ENCODE results near the gene TCL1A.
"Not testable (repeated sequence)": the region's sequence is repeated elsewhere in the genome, so short reads cannot be mapped to it uniquely, and the experiment has no call there.

TCL1A gene

DNA sequence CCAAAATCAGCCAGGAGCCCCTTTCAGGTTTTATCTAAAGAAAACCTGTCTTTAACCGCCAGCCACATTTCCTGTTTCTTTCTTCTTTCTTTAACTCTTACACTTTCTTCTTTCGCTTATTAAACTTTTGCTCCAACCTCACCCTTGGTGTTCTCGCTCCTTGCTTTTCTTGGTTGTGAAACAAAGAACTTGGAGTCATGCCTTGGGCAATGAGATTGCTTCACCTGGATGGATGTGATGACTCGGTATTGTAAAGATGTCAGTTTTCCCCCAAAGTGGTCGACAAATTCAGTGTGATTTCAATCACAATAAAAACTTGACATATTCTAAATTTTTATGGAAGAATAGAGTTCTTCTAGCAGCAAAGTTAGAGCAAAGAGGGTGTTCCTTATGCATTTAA lies 16.2 kb upstream of the TCL1A start:
- no peak overlapping the region for H3K4me3 Mint-ChIP-seq
- no peaks in the 10 kb centered on the region for H3K9me3 Mint-ChIP-seq
- no peaks in the 10 kb centered on the region for H3K36me3 Mint-ChIP-seq (ENCODE audit: low read depth)

GRCh38 chr14:95729402-95730028 lies 15.6 kb upstream of the TCL1A start:
- not testable (repeated sequence) for H3K9me3 Mint-ChIP-seq; DNase-seq; H3K4me3 Mint-ChIP-seq; H3K4me1 Mint-ChIP-seq; H3K36me3 Mint-ChIP-seq (ENCODE audit: low read depth); H3K27ac Mint-ChIP-seq
- H3K27me3 Mint-ChIP-seq (ENCODE audit: low read depth, poor library complexity) = peaks cover 17% of the 10 kb centered on the region

More for the DNA sequence above, 16.2 kb upstream of the TCL1A start:
- Mint-ChIP-seq H3K27me3 (ENCODE audit: low read depth, poor library complexity) (peaks cover 17% of the 10 kb centered on the region), H3K27ac (no peak overlapping the region), H3K4me1 (no peaks in the 10 kb centered on the region)
- DNase-seq = no peak
- TF ChIP-seq, protein P1, sequence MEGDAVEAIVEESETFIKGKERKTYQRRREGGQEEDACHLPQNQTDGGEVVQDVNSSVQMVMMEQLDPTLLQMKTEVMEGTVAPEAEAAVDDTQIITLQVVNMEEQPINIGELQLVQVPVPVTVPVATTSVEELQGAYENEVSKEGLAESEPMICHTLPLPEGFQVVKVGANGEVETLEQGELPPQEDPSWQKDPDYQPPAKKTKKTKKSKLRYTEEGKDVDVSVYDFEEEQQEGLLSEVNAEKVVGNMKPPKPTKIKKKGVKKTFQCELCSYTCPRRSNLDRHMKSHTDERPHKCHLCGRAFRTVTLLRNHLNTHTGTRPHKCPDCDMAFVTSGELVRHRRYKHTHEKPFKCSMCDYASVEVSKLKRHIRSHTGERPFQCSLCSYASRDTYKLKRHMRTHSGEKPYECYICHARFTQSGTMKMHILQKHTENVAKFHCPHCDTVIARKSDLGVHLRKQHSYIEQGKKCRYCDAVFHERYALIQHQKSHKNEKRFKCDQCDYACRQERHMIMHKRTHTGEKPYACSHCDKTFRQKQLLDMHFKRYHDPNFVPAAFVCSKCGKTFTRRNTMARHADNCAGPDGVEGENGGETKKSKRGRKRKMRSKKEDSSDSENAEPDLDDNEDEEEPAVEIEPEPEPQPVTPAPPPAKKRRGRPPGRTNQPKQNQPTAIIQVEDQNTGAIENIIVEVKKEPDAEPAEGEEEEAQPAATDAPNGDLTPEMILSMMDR (IDR thresholded peaks at IDR 0.05) = no peak

DNA sequence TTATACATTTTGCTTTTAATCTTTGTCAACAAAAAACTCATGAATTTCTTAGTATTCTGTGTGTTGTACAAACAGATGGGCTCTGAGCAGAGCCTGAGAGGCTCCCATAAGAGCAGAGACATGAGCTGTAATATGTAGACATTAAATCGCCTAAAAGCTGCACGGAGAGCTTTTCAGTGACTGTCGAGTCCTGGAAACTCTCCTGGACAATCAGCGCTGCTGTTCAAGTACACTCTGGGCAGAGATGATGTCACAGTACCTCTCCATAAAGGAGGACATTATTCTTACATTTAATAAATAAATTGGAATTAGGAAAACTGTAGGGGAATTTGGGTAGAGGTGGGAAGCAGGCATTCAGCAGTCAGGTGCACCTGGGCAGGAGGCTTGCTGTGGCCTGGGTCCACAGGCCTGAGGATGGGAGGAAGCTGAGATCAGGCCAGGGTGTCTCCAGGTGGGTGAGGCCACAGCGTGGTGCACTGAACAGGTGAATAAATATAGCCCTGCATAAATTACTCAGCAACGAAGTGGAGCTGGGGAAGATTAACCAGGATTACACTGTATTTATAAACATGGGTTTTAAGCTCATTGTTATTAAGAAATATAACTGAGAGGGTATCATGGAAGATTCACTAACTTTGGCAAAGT lies 13.3 kb upstream of the TCL1A start:
- Mint-ChIP-seq H3K9me3 (peaks cover 9% of the 10 kb centered on the region), H3K36me3 (ENCODE audit: low read depth) (no peaks in the 10 kb centered on the region), H3K27ac (no peak overlapping the region), H3K27me3 (ENCODE audit: low read depth, poor library complexity) (peaks cover 14% of the 10 kb centered on the region), H3K4me3 (no peak overlapping the region), H3K4me1 (no peaks in the 10 kb centered on the region)
- no peak for DNase-seq
- TF ChIP-seq, protein P1 (IDR thresholded peaks at IDR 0.05) = no peak

GRCh38 chr14:95725685-95726336 lies 11.9 kb upstream of the TCL1A start:
- Mint-ChIP-seq H3K4me1 (no peaks in the 10 kb centered on the region), H3K27ac (no peak overlapping the region), H3K36me3 (ENCODE audit: low read depth) (no peaks in the 10 kb centered on the region), H3K27me3 (ENCODE audit: low read depth, poor library complexity) (peaks cover 16% of the 10 kb centered on the region), H3K4me3 (no peak overlapping the region), H3K9me3 (peaks cover 13% of the 10 kb centered on the region)
- no peak for DNase-seq
- TF ChIP-seq, protein P1 (IDR thresholded peaks at IDR 0.05) = no peak

DNA sequence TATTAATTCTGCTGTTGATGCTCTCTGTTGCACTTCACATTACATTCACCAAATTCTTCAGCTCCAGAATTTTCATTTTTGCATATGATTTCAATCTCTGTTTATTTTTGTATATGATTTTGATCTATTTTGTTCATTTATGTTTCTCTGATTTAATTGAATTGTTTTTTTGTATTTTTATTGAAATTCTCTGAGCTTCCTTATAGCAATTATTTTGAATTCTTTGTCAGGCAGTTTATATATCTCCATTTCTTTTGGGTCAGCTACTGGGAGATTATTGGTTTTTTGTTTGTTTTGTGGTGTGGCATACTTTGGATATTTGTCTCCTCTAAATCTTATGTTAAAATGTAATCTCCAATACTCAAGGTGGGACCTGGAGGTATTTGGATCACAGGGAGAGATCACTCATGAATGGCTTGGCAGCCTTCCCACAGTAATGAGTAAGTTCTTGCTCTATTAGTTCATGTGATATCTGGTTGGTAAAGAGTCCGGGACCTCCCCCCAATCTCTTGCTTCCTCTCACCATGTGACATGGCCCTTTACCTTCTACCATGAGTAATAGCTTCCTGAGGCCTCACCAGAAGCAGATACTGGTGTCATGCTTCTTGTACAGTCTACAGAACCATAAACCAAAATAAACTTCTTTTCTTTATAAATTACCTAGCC lies 8.7 kb upstream of the TCL1A start:
- Mint-ChIP-seq H3K9me3 (peaks cover 13% of the 10 kb centered on the region), H3K27ac (no peak overlapping the region), H3K4me3 (no peak overlapping the region)

GRCh38 chr14:95712398-95712797 lies 1.5 kb downstream of the TCL1A start:
- Mint-ChIP-seq H3K27me3 (ENCODE audit: low read depth, poor library complexity) (peaks cover 2% of the 10 kb centered on the region), H3K36me3 (ENCODE audit: low read depth) (no peaks in the 10 kb centered on the region), H3K9me3 (no peaks in the 10 kb centered on the region), H3K4me1 (peaks cover 13% of the 10 kb centered on the region), H3K4me3 (no peak overlapping the region), H3K27ac (no peak overlapping the region)
- no peak for DNase-seq
- TF ChIP-seq, protein P1 (IDR thresholded peaks at IDR 0.05) = no peak

More for the DNA sequence above, 8.7 kb upstream of the TCL1A start:
- H3K27me3 Mint-ChIP-seq (ENCODE audit: low read depth, poor library complexity) = peaks cover 16% of the 10 kb centered on the region
- DNase-seq = no peak
- H3K36me3 Mint-ChIP-seq (ENCODE audit: low read depth) = no peaks in the 10 kb centered on the region
- TF ChIP-seq, protein P1 (IDR thresholded peaks at IDR 0.05) = no peak
- H3K4me1 Mint-ChIP-seq = no peaks in the 10 kb centered on the region
